Epidermal melanocyte (primary cell): ENCODE results near the gene AJUBA.
A peak's percentile ranks its signal among the peaks of the same experiment; 100 is the strongest.
"Not testable (repeated sequence)": the region's sequence is repeated elsewhere in the genome, so short reads cannot be mapped to it uniquely, and the experiment has no call there.

ENCODE experiments used
- DNase-seq: peaks from one replicate; pipeline ENCODE4 v3.0.0; 2011; ENCODE audit warnings: low spot score; ENCODE audit not compliant: insufficient read length

The AJUBA gene

DNA sequence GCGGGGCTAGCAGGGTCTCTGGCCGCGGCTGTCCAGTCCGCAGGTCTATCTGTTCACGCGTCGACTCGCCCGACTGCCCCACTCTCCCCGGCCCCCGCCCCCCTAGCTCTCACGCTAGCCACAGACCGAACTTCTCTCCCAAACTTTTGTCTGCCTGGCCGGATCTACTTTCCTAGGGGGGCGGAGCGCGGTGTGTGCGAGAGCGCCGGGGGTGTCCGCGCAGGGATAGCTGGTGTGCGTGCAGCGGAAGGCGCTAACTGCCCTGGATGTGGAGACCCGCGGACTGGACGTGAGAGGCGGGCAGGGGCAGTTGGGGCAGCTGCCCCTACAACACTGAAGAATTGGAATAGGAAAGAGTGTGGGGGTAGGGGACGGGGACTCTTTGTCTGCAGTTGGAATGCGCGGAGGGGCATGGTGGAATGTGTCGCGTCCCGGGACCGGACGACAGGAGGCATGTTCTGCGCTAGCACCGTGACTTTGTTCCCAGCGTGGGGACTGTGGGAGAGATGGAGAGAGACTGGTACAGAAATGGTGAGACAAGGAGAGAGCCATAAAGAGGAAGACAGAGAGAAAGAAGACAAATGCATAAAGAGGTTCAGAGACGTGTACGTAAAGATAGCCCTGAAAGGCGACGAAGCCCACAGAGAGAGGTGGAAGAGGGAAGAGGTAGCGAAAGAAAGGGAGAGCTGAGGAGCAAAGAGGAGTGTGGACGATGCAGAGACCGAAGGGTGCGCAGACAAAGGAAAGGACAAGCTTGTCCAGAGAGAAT is at the start of gene AJUBA:
TSS of gene AJUBA (minus strand) at position 75 of the 769 bp plus-strand sequence. CDS start 285 bp downstream, outside the sequence.
- DNase-seq, result peak; percentile 99

DNA sequence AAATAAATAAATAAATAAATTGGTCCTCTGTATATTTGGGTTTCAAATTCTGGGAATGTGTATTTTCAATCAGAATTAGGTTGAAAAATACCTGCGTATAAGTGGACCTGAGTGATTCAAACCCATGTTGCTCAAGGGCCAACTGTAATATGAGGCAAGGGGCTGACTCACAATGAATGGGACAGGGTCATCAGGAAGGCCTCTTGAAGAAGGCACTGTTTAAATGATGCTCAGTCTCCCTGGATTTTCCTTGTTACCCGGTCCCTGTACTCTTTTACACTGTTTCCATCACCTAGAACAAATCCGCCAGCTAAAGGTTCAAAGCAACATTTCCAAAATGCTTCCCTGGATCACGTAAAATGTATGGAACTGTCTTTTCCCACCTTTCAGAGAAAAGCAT is 48.6 kb upstream of the AJUBA start:
- DNase-seq, result no peak

DNA sequence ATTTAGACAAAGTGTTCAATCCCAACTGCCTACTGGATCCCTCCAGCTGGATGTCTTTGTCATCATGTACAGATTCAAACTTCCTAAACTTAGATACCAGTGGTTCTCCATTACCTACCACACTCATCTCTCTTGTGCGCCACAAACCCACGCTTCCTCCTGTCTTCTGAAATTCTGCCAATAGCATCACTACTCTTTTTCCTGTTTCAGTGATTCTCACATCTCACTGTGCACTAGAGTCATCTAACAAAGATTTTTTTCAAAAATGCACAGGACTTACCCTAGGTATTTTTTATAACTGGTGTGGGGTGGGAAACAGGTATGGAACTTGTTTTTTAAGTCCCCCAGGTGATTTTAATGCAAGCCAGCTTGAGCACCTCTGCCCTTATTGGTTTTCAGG is 46.4 kb upstream of the AJUBA start:
- no peak for DNase-seq

DNA sequence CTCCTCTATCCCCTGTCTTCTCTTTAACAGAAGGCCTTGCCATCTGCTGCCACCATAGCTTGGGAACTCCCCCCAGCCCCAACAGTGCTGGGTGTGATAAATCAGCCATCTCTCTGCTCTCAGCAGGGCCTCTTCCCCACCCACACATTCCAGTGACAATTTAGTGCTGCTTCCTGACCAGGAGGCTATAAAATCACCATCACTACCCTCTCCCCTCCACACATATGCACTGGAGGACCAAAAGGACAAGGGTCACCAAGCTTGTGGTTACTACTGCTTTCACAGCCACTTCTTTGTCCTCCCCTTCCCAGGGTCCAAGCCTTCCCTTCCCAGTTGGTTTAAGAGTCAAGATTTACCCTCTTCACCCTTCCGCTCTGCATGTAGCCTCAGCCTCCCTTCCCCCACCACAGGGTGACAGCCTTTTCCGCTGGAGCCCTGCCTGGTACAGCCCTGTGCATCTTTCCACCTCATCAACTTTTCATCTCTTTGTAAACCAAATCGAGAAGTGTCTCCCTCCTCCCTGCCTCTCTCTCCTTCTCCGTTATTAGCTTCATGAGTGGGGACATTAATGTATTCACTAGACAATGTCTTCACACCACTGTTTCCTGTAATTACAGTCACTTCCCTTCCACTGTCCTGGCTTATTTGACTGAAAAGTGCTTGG is 42.9 kb upstream of the AJUBA start:
- no peak for DNase-seq

DNA sequence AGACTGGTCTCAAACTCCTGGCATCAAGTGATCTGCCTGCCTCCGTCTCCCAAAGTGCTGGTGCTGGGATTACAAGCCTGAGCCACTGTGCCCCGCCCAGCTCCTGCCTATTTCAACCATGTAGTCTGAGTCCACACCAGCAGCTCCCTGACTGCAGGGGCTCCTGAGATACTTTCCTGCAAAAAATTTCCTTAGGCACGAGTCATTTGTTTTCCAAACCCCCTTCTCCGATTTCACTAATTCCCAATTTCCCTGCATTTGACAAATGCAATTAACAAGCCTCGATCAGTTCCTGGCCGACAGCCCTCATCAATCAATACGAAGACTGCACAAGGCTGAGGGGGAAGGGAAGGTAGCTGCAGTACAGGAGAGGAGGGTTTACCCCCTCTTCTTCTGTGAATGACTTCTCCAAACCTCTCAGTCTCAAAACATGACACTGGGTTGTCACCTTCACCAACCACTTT is 42.3 kb upstream of the AJUBA start:
- no peak for DNase-seq

DNA sequence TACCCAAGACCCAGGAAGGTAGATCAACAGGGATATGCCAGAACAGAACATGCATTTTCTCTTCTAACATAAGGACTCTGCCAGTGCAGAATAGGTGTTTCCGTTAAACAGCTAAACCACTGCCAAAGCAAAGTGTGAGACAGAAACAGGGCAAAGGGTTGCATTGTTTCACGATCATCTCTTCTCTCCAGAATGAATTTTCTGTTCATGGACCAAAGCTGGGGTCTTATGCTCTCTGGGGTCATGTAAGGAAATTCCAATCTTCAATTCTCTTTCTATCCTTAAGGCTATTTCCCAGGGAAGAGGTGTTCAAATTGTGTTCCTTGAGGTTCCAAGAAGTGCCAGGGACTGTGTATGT is 41.4 kb upstream of the AJUBA start:
- DNase-seq, result no peak

DNA sequence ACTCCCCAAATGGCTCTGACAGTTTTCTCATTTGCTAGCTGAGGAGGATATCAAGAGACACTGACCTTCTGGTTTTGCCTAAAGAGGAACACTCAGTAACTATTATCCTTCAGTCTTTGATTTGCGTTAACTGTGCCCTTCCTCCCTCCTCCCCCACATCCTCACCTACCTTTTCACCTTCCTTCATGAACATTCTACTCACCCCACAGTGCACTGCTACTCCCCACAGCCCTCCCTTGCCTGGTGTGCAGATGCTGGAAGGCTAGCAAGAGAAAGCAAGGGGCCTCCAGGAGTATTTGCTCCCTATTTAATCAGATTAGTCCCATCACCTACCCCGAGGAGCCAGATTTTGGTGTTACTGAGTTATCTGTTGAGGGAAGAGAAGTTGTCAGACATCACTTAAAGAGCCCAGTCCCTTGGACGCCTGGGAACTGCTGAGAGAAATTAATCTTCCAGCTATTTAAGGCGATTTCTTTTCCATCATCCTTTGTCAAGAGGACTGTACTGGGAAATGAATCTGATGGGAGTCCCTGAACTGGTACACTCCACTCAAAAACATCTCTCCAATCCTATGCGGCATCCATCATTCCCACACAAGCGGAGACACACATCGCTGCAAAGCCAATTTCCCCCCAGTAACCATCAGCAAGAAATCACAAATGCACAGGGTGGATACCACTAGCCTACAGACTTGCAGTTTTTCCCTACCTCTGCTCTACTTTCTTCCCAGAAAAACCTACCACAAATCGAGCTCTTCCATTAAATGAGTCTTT is 40.9 kb upstream of the AJUBA start:
- no peak for DNase-seq

DNA sequence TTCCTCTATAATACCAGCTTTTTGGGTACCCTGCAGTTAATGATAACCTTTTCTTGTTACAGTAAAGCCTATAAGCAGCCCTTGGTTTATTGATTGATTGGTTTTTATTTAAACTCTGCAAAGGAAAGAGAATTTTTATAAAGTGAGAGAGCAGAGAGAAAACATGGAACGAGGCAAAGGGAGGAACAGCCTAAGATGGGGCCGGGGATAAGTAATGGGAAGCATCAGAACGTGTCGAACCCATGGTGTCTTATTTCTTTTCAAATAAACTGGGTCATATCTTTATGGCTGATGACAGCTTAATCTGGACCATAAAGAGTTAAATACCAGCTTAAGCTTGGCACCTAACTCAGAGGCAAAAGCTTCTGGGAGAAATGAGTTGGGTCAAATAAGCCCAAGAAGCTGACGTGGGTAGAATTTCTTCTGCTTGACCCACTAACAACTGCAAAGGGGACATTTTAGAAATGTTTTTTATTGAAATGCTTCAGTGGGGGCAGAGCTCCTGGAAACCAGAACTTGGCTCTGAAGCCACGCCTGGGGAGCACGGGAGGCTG is 39.6 kb upstream of the AJUBA start:
- DNase-seq, result no peak

DNA sequence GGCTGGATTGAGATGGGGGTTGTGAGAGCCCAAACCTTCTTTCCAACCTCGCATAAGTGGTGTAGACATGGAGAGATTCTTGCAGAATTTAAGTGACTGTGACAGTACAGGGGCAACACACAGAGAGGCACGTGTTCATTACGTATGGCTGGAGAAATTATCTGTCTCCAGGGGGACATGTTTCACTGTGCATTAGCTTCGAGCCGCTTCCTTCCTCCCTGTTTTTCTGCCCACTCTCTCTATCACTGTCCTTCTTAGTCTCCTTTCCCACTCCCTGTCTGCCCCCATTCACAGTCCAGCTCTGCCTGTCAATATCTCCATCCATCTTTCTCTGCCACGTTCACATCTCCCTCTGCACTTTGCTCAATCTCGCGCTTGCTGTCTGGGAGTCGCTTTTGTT is 39.1 kb upstream of the AJUBA start:
- DNase-seq, result no peak

DNA sequence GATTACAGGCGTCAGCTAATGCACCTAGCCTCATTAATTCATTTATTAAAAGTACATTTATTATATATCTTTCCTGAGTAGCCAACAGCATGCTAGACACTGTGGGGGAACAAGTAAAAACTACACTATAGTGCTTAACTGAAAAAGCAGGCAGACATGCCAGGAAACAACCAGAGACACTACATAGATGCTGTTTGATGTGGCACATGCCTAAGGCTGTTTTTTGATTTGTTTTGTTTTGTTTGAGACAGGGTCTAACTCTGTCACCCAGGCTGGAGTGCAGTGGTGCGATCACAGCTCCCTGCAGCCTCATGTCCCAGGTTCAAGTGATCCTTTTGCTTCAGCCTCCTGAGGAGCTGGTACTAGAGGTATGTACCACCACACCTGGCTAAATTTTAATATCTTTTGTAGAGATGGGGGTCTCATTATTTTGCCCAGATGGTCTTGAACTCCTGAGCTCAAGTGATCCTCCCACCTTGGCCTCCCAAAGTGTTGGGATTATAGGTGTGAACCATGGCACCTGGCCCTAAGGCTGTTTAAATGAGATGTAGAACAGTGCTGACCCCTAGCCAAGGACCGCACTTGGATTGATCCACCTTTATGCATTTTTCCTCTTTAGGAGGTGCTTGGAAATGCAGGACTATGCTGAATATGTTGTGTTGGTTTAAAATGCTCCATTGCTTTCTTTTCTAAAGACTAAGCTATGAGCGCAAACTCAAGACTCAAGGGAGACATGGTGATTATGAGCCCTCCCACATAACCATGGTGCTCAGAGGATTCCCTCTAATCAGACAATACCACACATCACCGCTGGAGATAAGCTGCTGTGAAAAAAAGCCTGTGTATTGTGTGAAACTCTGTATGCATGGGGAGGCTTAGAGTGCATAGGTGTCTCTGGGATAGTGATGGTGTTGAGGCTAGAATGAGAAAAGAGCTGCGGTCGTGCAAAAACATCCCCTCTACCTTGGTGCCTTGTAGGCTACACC is 38.1 kb upstream of the AJUBA start:
- DNase-seq, result no peak

DNA sequence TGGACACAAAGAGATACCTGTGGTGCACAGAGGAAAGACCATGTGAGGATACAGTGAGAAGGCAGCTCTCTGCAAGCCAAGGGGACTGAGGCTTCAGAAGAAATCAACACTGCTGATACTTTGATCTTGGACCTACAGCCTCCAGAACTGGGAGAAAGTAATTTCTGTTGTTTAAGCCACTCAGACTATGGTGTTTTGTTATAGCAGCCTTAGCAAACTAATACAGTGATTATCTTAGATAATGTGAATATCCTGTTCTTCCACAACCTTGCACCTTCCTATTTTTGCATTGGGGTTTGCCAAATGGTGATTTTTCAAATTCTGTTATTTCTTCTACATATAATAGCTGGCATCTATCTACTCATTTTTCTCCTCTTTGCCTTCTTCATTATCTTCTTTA is 35.8 kb upstream of the AJUBA start:
- no peak for DNase-seq

DNA sequence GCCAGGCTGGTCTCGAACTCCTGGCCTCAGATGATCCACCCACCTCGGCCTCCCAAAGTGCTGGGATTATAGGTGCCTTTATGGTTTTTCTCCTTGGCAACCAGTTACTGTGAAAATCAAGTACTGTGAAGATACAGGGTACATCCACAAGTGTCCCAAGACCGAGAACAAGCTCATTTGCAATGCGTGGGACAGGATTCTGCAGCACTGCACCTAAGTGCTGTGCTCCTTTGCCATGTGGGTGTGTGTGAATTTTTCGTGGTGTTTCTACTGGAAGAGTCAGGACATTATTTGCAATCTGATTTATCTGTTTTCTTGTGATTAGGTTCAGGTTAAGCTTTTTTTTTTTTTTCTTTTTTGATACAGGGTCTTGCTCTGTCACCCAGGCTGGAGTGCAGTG is 34.7 kb upstream of the AJUBA start:
- DNase-seq, result no peak

DNA sequence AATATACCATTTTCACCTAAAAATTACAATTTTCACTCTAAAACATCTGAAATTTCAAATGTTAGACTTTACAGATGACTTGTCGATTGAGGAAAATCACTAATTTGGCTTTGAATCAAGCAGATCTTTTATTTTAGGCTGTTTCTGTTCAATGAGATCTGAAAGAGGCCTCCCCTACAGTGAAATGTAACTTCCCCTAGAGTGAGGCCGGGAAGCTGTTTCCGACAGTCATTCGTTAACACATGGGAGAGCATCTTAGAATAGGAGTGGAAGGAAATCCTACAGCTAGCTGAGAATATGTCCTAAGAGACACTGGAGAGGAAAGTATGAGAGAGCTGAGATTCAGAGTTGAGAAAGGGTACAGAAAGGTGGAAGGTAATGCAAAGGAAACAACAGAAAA is 33.3 kb upstream of the AJUBA start:
- DNase-seq, result no peak

DNA sequence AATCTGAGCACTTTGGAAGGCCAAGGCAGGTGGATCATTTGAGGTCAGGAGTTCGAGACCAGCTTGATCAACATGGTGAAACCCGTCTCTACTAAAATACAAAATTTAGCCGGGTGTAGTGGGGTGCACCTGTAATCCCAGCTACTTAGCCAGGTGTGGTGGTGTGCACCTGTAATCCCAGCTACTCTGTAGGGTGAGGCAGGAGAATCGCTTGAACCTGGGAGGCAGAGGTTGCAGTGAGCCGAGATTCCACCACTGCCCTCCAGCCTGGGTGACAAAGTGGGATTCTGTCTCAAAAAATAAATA is 31.4 kb upstream of the AJUBA start:
- not testable (repeated sequence) for DNase-seq

DNA sequence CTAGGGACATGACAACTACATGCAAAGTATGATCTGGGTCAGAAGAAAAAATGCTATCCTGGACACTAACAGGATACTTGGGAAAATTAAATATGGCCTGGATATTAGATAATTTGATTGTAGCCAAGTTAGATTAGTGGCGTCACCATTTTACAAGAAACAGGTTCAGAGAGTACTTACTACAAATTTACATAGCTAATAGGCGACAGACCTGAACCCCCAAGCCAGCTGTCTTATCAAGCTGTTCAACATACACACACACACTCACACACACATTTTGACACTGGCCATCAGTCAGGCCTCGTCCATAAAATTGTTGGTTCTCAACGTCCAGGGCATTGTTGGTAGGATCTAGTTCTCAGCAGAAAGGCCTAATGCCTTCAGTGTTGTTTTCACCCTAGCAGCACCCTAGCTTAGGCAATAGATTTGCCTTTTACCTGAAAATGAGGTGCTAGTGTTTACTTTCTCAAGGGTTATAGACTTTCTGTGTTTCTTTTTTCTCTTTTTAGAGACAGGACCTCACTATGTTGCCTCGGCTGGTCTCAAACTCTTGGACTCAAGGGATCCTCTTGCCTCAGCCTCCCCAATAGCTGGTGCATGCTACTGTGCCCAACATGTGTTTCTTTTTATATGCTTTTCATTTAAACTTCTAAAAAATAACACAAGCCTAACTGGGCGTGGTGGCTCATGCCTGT is 30.9 kb upstream of the AJUBA start:
- no peak for DNase-seq

DNA sequence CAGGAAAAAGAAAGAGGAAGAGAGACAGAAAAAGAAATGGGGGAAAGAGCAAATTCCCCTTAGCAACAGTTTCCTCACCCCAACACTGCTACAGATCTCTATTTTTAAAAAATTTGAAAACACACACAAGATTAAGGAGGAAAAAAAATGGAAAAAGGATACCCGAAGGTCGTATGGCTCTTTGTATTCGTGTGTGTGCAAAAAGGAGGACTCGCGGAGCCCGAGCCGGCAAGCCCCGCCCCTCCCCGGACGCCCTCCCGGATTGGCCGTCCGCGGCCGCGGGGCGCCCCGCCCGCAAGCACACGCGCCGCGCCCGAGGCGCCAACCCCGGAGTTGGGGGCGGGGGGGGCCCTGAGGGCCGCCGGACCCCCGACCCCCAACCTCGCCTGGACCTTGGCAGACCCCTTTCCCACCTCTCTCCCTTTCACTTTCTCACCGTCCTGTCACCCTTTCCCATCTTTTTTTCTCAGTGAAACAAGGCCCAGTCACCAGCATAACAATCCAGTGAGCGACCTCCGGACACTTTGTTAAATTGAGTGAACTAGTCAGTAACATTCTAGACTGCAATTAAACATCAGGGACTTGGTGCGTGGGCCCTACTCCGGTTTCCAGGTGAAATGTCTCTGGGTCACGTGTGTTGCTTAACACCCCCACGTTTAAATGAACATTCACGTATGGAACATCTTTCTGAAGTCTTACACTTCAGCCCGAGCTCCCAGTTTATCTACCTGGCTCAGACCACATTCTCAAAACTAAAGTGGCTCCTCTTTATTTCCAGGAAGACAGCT is 27.8 kb upstream of the AJUBA start, which contains the start of gene C14orf93:
TSS of gene C14orf93 (minus strand) at position 205 of the 788 bp plus-strand sequence. CDS start 11,120 bp downstream, outside the sequence.
- peak; percentile 60 for DNase-seq

DNA sequence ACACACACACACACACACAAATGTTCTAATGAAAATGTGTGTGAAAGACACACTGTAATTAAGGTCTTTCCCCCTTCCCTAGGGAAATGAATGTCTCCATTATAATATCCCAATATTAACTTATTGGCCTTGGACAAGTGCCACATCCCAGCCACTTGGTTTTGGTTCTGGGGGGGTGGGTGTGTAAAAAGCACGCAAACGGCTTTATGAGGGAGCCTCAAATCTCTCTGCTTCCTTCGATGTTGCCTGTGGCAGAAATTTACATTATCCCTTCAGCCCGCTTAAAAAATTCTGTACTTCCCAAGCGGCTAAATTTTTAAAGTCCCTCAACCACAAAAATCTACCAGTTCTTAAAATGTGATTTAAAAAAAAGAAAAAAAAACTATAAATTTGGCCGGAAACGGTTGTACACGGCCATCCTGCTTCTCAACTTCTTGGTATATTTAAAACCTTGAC is 27.2 kb upstream of the AJUBA start:
- DNase-seq, result no peak

DNA sequence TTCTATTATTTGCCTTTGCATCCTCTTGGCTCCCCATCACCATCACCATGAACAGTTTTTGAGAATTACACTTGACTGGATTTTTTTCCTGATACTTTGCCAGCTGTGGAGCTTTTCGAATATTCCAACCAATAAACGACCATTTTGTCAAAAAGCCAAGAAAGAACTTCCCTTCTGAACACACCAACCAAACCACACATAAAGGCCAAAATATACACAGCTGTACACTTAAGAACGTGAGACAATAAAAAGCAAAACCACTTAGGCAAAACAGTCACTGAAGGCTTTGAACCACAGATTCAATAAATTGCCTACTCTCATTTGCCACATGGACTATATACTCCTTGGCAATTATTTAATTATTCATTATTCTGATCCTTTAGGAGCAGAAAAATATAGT is 26.5 kb upstream of the AJUBA start:
- no peak for DNase-seq
